ENCODE results near the gene HOXA7. TPM values are rescaled to one million over a fixed set of nuclear protein-coding genes. Genes with fewer than 3 reads are reported as not detected.

The HOXA7 gene
- total and polyA plus RNA-seq, 10 of the 15 experiments (the other 5 are each of a cell fraction or from before 2014, with no cell fraction given) = not detected

DNA sequence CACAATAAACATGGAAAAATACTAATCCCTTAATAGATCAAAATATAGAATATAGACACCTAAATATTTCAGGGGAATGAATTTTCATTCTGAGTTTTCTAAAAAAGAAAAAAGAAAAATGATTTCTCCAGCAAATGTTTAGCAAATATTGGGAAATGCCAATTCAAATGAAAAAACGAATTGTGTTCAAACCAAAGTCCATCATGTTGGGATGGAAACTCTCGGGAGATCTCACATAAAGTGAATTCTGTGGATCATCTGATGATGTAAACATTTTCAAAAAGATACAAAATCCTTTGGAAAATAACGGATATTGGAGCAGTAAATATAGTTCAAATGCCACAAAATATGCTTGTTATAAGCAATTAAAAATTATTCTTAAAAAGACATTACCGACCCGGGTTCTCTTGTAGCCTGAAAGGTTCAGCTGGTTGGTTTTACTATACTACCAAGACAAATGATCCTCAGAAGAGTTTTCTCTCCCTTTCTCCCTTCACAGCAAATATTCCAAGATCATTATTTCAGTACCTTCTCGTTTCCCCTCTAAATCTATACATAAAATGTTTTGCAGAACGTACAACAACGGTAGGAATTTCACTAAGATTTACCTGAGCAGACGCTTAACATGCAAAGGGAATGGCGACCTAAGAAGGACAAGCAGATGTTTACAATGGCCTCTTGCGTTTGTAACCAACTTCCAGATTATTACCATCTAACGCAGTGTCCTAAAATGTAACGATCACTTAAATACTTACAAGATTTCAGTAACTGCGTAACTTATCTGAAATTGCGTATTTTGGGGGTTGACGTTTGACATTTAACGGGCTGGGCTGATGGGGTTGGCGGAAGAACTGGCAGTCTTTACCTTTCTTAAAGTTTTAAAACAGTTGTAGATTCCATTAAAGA lies 40.9 kb upstream of the HOXA7 start:
- no peaks in the 10 kb centered on the region for H3K36me3 ChIP-seq (ENCODE audit: control insufficient read depth in 2 of 2, insufficient read depth in 2 of 2, low read length in 1 of 2)
- ChIA-PET SMC1A (ENCODE audit: uncharacterized antibody, unreplicated experiment) (no interaction called here), POLR2A (no interaction called here), RAD21 (ENCODE audit: unreplicated experiment) (no interaction called here), CTCF (no interaction called here)
- no peak overlapping the region for H3K9ac ChIP-seq (ENCODE audit: control insufficient read depth, insufficient read depth, low read length)
- no peak for DNase-seq (ENCODE audit: low read depth, low spot score)
- H4K20me1 ChIP-seq (ENCODE audit: control insufficient read depth, insufficient read depth) = no peaks in the 10 kb centered on the region
- H2AFZ ChIP-seq (ENCODE audit: control insufficient read depth, low read depth, low read length) = no peak overlapping the region
- FAIRE-seq = no peak
- no peak overlapping the region for H3K4me2 ChIP-seq (ENCODE audit: control insufficient read depth, insufficient read depth)
- in situ Hi-C loops (cut with MboI) (loop anchor here (5.0 kb wide), 3 partner anchors 380 to 820 kb away; no protein-coding TSS in a partner anchor), intact Hi-C loops (cut with micrococcal nuclease; ENCODE audit: unreplicated experiment) (loop anchor here (2.0 to 5.0 kb wide), 3 partner anchors 409 to 900 kb away; no protein-coding TSS in a partner anchor)
- H3K4me1 ChIP-seq (ENCODE audit: control insufficient read depth, insufficient read depth, low read length) = no peaks in the 10 kb centered on the region; the same call in 1 of the 2 replicates
- no peak overlapping the region for H3K4me3 ChIP-seq
- no TSS peak for BruUV-seq (replicated peaks)
- no peak overlapping the region for H3K27ac ChIP-seq (ENCODE audit: control insufficient read depth, insufficient read depth)
- 36% methylated on average over 18 of the region's 18 CpGs for WGBS (ENCODE audit: insufficient coverage, insufficient replicate concordance, low lambda C conversion rate, missing lambda C conversion rate)
- no peak for ATAC-seq
- no peaks in the 10 kb centered on the region for H3K79me2 ChIP-seq (ENCODE audit: control insufficient read depth, insufficient read depth, low read length)
- TF ChIP-seq EZH2 (IDR thresholded peaks at IDR 0.05; ENCODE audit: borderline replicate concordance, control insufficient read depth, low read depth, low read length) (peak; percentile 61; the same call in 1 of the 2 replicates), LARP7 (IDR thresholded peaks at IDR 0.05) (no peak)
- peaks cover 21 to 42% of the 10 kb centered on the region in 2 experiments for H3K27me3 ChIP-seq (replicated peaks in 1 of 2; ENCODE audit: control insufficient read depth in 2 of 2, insufficient read depth in 2 of 2, low read length in 1 of 2)
- H3K9me3 ChIP-seq (replicated peaks; ENCODE audit: control insufficient read depth, insufficient read depth, low read length) = no peaks in the 10 kb centered on the region; the same call in 2 of the 3 replicates

GRCh38 chr7:27196287-27196767 lies 39.9 kb upstream of the HOXA7 start:
- H3K4me2 ChIP-seq (ENCODE audit: control insufficient read depth, insufficient read depth) = no peak overlapping the region
- H3K79me2 ChIP-seq (ENCODE audit: control insufficient read depth, insufficient read depth, low read length) = no peaks in the 10 kb centered on the region
- in situ Hi-C loops (cut with MboI) (loop anchor here (5.0 kb wide), 3 partner anchors 381 to 821 kb away; no protein-coding TSS in a partner anchor), intact Hi-C loops (cut with micrococcal nuclease; ENCODE audit: unreplicated experiment) (loop anchor here (1.0 to 5.0 kb wide), 7 partner anchors 380 to 901 kb away; no protein-coding TSS in a partner anchor)
- H3K9ac ChIP-seq (ENCODE audit: control insufficient read depth, insufficient read depth, low read length) = no peak overlapping the region
- ATAC-seq = peak; percentile 68
- POLR2A ChIA-PET = no interaction called here
- no peaks in the 10 kb centered on the region; the same call in 2 of the 3 replicates for H3K9me3 ChIP-seq (replicated peaks; ENCODE audit: control insufficient read depth, insufficient read depth, low read length)
- no peak overlapping the region for H3K4me3 ChIP-seq
- no peaks in the 10 kb centered on the region; the same call in 1 of the 2 replicates for H3K4me1 ChIP-seq (ENCODE audit: control insufficient read depth, insufficient read depth, low read length)
- peak; percentile 16 for DNase-seq (ENCODE audit: low read depth, low spot score)
- RAD21 ChIA-PET (ENCODE audit: unreplicated experiment) = interaction anchor here (0.6 to 2.6 kb wide), 27 partner anchors 11 to 1304 kb away, joined by 3 to 70 read pairs (median 4); partner anchors contain the start of gene HOXA11
- H4K20me1 ChIP-seq (ENCODE audit: control insufficient read depth, insufficient read depth) = 0 out of 2 replicates have a peak, but pooled peaks cover 3% of the 10 kb centered on the region
- no TSS peak for BruUV-seq (replicated peaks)
- WGBS (ENCODE audit: insufficient coverage, insufficient replicate concordance, low lambda C conversion rate, missing lambda C conversion rate) = 0% methylated on average over 6 of the region's 6 CpGs
- SMC1A ChIA-PET (ENCODE audit: uncharacterized antibody, unreplicated experiment) = interaction anchor here (0.7 to 2.4 kb wide), 28 partner anchors 9 to 900 kb away, joined by 3 to 47 read pairs (median 5); no protein-coding TSS in a partner anchor
- CTCF ChIA-PET = interaction anchor here (0.6 to 3.3 kb wide), 66 partner anchors 8 to 1110 kb away, joined by 3 to 93 read pairs (median 4); partner anchors contain the start of genes HIBADH and SKAP2
- no peak overlapping the region for H3K27ac ChIP-seq (ENCODE audit: control insufficient read depth, insufficient read depth)
- peak; percentile 78 for FAIRE-seq
- no peaks in the 10 kb centered on the region for H3K36me3 ChIP-seq (ENCODE audit: control insufficient read depth in 2 of 2, insufficient read depth in 2 of 2, low read length in 1 of 2)
- H2AFZ ChIP-seq (ENCODE audit: control insufficient read depth, low read depth, low read length) = no peak overlapping the region
- H3K27me3 ChIP-seq (replicated peaks in 1 of 2; ENCODE audit: control insufficient read depth in 2 of 2, insufficient read depth in 2 of 2, low read length in 1 of 2) = peaks cover 22 to 40% of the 10 kb centered on the region in 2 experiments
- TF ChIP-seq NR2F1 (conservative IDR thresholded peaks at IDR 0.05) (peak; percentile 80; the same call in 1 of the 2 replicates), NR2C1 (IDR thresholded peaks at IDR 0.05) (0 out of 2 replicates have a peak, but pooled peaks have one; percentile 8), ESRRA (IDR thresholded peaks at IDR 0.05; ENCODE audit: low read length) (peak; percentile 98), SMC3 (IDR thresholded peaks at IDR 0.05; ENCODE audit: borderline replicate concordance, low read length) (peak; percentile 88; the same call in 1 of the 2 replicates), BACH1 (IDR thresholded peaks at IDR 0.05; ENCODE audit: borderline replicate concordance) (no peak), YY1 (IDR thresholded peaks at IDR 0.05; ENCODE audit: low read depth, low read length) (0 out of 2 replicates have a peak, but pooled peaks have one; percentile 17), PRDM15 (CRISPR knock-in tag; IDR thresholded peaks at IDR 0.05) (no peak), RAD21 (IDR thresholded peaks at IDR 0.05; ENCODE audit: insufficient read depth, low read depth, low read length) (peak; percentile 94)
